ENCODE results near the gene MCRIP1.

The MCRIP1 gene

GRCh38 chr17:81833160-81833920 lies at the start of gene MCRIP1:
TSS of gene MCRIP1 (minus strand) at chr17:81833291. CDS start at chr17:81824506, 8,785 bp downstream.
- peak; percentile 96 for DNase-seq

DNA sequence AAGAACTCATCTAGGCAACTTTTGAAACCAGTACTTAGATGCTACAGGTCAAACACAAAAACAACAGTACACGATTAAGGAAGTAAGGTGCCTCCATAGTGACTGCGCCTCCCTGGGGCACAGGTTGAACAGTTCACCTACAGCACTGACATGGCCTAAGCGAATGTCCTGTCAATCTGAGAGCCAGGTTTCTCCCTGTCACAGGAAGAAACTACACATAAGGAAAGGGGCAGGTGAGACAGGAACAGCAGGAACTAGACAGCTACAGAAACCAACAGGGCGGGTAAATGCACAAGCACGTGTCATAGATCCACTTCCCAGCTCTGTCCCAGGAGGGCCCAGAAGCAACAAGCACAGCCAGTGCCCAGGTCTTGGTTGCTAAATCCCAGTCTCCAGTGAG lies 46.0 kb upstream of the MCRIP1 start:
- DNase-seq, result no peak

GRCh38 chr17:81878294-81878693 lies 45.2 kb upstream of the MCRIP1 start:
- DNase-seq, result no peak

DNA sequence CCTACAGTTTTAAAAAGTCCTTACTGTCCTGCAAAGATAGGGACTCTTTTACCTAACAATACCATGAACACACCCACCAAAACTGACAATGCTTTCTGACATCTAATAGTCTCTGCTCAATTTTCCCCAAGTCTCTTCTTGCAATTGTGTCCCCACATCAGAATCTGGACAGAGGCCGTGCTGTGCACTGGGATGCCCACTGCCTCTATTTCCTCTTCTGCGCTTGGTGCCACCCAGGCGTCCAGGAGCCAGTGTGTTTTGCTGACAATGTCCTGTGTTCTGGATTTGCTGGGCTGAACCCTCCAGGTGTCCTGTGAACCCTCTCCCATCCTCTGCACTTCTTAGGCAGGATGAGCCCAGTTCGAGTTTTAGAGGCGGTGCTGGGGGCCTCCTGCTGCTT lies 44.5 kb upstream of the MCRIP1 start:
- no peak for DNase-seq

GRCh38 chr17:81871387-81872230 lies 38.5 kb upstream of the MCRIP1 start:
- DNase-seq, result peak; percentile 92

GRCh38 chr17:81870981-81871386 lies 37.9 kb upstream of the MCRIP1 start, which contains the start of gene ARHGDIA:
TSS of gene ARHGDIA (minus strand) at chr17:81871337. CDS start at chr17:81869930, 1,407 bp downstream.
- no peak for DNase-seq

DNA sequence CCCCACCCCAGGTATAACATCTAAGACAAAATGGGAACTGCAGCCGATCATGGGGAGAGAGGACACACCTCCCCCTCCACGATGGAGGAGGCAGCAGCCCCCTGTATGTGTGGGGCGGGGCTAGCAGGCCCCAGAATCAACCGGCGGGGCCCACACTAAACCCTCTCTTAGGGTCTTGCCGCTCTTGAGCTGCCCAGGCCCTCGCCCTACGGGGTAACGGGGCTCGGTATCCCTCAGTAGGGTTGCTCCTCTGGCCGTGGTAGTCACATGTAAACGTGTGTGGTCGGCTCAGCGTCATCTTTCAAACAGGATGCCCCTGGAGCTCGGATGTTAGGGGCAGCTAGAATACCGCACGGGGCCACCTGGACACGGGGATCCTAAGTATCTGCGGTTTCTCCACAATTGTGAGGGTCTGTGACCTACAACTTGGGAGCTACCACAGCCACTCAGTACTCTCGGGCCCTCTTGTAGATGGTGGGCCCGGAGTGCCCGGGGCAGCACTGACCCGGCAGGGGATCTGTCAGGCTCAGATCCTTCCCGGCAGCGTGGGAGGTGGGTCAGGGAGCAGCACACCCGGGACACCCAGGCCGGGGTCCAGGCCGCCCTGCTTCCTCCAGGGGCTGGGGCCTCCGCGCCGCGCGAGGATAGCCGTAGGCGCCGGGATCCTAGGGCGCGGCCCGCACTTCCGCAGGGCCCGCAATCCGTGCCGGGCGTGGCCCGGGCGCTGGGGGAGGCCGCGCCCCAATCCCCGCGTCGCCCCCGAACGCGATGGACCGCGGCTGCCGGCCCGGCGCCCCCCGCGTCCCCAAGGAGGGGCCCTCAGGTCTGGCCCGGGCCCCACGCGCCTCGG lies 37.3 kb upstream of the MCRIP1 start:
- DNase-seq, result peak; percentile 67

- no peak for DNase-seq
Observed at GRCh38 chr17:81869221-81870130, 36.4 kb upstream of the MCRIP1 start.

DNA sequence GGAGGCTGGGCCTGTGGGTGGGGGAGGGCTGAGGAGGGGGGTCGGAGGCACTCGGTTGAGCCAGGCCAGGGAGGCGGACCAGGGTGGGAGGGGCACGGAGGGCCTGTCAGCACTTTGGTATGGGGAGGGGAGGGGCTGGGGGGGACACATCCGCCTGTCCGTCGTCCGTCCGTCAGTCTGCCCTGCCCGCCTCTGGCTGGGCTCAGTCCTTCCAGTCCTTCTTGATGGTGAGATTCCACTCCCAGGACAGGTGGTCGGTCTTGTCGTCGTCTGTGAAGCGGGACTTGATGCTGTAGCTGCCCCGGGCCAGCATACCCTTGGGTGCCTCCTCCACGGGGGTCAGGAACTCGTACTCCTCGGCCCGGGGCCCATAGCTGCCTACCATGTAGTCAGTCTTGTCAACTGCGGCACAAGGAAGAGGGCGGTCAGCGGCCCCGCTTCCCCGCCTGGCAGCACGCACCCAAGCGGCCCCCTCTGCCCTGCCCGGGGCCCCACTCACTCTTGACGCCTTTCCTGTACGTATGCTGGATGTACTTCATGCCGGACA lies 35.7 kb upstream of the MCRIP1 start:
- DNase-seq, result peak; percentile 26

DNA sequence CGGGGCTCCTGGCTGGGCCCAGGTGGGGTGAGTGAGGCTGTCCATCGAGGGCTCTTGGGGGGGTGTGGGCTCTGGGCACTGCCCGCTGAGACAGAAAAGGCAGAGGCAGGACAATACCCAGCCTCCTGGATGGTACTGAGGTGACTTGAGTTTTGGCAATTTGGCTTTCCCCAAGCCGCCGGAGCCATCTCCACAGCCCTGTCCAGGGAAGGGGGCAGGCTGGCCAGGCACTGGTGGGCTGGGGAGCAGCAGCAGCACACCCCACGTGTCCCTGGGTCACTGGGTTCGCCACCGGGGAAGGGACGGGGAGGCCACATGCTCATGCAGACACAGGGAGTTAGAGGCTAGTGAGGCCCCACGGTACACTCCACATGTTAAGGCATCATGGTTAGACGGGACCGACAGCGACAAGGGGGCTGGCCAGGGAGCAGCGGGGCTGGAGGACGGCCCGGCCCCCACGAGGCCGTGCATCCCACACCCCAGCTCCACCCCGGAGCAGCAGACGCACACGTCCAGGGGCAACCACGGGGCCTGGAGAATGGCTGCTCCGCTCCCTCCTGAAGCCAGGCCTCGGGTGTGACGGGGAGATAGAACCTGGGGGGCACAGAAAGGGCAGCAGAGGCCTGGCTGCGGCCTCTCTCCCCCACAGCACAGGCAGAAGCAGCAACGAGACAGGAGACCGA lies 35.0 kb upstream of the MCRIP1 start:
- peak; percentile 53 for DNase-seq

- peak; percentile 64 for DNase-seq
Observed at GRCh38 chr17:81867170-81867990, 34.3 kb upstream of the MCRIP1 start.

DNA sequence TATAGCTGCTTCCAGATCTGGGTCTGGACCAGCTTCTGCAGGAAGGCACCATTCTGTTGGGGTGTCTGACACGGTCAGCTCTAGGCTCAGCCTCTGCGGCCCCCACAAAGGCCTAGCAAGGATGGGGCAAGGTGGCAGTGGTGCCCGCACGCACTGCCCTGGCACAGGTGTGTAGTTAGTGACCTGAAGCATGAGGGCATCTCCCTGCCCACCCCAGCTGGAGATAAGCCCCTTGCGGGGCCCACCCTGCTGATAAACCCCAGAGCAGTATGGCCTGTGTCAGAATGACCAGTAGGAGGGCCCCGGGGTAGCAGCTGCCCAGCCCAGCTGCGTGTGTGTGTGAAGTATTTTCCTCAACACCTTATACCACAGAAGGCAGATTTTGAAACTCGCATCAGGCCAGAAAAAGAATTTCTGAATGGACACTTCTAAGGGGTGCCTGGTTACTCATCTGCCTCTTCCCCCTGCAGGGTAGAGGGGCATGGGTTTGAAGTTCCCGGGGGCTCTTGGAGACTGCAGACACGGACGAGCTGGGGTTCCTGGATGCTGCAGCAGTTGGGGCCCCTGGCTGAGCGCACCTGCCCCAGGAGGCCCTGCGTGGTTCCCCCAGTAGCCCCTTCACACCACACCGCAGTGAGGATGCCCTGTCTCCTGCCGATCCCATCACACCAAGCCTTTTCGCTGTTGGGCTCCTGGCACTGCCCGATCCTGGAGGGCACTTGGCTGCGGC lies 33.5 kb upstream of the MCRIP1 start:
- DNase-seq, result peak; percentile 35

GRCh38 chr17:81865733-81866439 lies 32.8 kb upstream of the MCRIP1 start:
- DNase-seq, result no peak

- no peak for DNase-seq
Observed at GRCh38 chr17:81865358-81865732, 32.3 kb upstream of the MCRIP1 start.

DNA sequence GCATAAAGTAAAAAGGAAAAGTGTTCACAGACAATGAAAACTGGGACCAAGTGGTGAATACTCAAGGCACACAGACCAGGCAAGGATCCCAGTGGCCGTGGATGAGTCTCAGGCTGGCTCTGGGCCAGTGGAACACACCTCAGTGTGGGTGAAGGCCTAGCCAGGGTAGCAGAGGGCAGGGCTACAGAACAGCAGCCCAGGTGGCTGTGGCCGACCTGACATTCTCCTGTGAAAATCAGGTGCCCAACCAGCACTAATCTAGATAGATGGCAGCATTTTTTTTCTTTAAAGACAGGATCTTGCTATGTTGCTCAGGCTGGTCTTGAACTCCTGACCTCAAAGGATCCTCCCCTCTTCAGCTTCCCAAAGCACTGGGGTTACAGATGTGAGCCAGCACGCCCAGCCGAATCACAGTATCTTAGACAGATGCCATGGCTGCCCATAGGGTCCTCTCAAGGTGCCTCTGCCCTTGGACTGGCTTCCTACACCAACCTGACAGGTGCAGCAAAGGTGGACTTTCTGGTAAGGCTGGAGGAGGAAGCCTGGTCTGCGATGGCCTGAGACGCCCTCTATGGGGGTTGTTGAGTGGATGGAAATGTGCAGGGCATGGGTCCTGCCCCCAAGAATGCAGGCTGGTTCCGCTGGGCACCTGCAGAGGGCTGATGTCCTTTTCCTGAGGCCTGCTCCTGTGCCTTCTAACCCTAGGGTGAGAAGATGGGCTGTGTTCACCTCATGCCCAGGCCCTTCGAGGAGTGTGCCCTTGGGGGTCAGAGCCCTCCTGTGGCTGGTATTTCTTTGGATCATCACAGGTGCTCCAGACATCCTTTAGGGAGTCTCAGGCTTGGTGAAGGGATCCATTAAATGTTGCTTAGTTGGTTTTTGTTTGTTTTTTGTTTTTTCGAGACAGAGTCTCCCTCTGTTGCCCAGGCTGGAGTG lies 31.0 kb upstream of the MCRIP1 start:
- no peak for DNase-seq

DNA sequence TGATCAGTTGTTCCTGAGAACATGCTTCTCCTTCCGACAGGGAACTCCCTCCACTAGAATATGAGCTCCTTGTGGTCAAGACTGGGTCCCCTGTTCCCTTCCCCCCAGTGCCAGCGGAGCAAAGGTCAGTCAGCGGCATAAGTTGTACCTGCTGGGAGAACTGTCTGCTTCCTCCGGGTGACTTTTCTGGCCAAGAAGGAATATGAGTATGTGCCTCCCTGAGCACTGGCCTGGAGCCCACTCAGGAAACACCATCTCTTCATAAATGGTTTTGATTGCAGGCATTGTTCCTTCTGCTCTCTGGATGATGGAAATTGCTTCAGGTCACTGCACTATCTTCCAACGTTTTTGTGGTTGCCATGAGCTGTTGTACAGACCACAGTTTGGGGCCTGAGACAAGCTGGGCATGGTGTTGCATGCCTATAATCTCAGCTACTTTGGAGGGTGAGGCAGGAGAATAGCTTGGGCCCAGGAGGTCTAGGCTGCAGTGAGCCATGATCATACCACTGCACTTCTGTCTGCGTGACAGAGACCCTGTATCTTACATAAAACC lies 30.1 kb upstream of the MCRIP1 start:
- no peak for DNase-seq

All from OCI-M1 (cell line).